KMS-11 (cell line): ENCODE measurements around the gene ABCG8.
A peak's percentile ranks its signal among the peaks of the same experiment; 100 is the strongest.

ENCODE experiments used
- H2AFZ ChIP-seq: fragments of 200-600 bp; sonication (generic); 2 replicates; pipeline ENCODE4 v1.6.1; 2016; ENCODE audit warnings: antibody characterized with exemption, mixed run types, low read depth
- H3K27ac ChIP-seq: fragments of 200-600 bp; sonication (generic); 2 replicates; pipeline ENCODE4 v1.6.1; 2016; ENCODE audit warnings: mild to moderate bottlenecking, mixed run types
- H3K27me3 ChIP-seq: fragments of 200-600 bp; sonication (generic); 2 replicates; pipeline ENCODE4 v1.6.1; 2017; ENCODE audit warnings: mild to moderate bottlenecking, low read depth, mixed run types, moderate library complexity; ENCODE audit not compliant: insufficient read depth
- H3K36me3 ChIP-seq: fragments of 200-600 bp; sonication (generic); 2 replicates; pipeline ENCODE4 v1.6.1; 2017; ENCODE audit warnings: mild to moderate bottlenecking, mixed run types; ENCODE audit not compliant: insufficient read depth
- H3K4me1 ChIP-seq: fragments of 200-600 bp; sonication (generic); 2 replicates; pipeline ENCODE4 v1.6.1; 2016; ENCODE audit warnings: mild to moderate bottlenecking, low read depth, mixed run types; ENCODE audit not compliant: poor library complexity, severe bottlenecking
- H3K4me2 ChIP-seq: fragments of 200-600 bp; sonication (generic); 2 replicates; pipeline ENCODE4 v1.7.0; 2016; ENCODE audit warnings: mild to moderate bottlenecking, mixed run types
- H3K4me3 ChIP-seq: fragments of 200-600 bp; sonication (generic); IDR thresholded peaks from 2 replicates; pipeline ENCODE4 v1.6.1; 2017; ENCODE audit warnings: low read depth, low read length, mixed read lengths; ENCODE audit not compliant: insufficient read depth
- H3K79me2 ChIP-seq: fragments of 200-600 bp; sonication (generic); 2 replicates; pipeline ENCODE4 v1.6.1; 2016; ENCODE audit warnings: low read depth, mixed run types; ENCODE audit not compliant: insufficient read depth
- H3K9ac ChIP-seq: fragments of 200-600 bp; sonication (generic); 2 replicates; pipeline ENCODE4 v1.6.1; 2016; ENCODE audit warnings: mild to moderate bottlenecking, mixed run types
- H4K20me1 ChIP-seq: fragments of 200-600 bp; sonication (generic); 2 replicates; pipeline ENCODE4 v1.6.1; 2016; ENCODE audit warnings: mild to moderate bottlenecking, mixed run types; ENCODE audit not compliant: insufficient read depth
- CTCF ChIP-seq: fragments of 200-600 bp; sonication (generic); conservative IDR thresholded peaks from 2 replicates; pipeline ENCODE4 v1.6.1; 2017; ENCODE audit warnings: low read depth, mild to moderate bottlenecking, antibody characterized with exemption, low read length, moderate library complexity, mixed read lengths

ABCG8 gene

DNA sequence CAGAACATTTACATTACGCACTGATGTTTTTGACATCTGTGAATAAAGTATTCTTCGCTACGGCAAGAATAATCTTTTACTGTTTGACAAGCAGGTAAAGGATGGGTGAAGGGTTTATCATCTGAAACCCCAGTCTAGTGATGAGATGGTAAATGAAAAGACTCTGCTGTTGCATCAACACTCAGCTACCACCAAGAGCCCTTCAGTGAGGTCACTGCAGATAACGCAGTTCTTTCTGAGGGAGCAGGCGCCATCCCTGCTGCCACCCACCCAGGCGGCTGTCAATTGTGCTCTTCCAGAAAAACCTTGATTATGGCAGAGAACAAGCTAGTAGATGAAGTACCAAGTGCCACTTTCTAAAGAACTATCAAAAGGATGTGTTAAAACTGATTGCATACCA is 58.7 kb downstream of the ABCG8 start:
- H3K36me3 ChIP-seq, result peaks cover 22% of the 10 kb centered on the region; the same call in 1 of the 2 replicates
- TF ChIP-seq CTCF, result no peak
- H3K27ac ChIP-seq, result no peak overlapping the region
- H3K4me2 ChIP-seq, result no peak overlapping the region
- no peaks in the 10 kb centered on the region for H3K79me2 ChIP-seq
- H4K20me1 ChIP-seq, result no peaks in the 10 kb centered on the region
- H3K4me3 ChIP-seq, result no peak overlapping the region
- no peaks in the 10 kb centered on the region for H3K27me3 ChIP-seq
- no peak overlapping the region for H2AFZ ChIP-seq
- no peaks in the 10 kb centered on the region for H3K4me1 ChIP-seq
- H3K9ac ChIP-seq, result no peak overlapping the region

DNA sequence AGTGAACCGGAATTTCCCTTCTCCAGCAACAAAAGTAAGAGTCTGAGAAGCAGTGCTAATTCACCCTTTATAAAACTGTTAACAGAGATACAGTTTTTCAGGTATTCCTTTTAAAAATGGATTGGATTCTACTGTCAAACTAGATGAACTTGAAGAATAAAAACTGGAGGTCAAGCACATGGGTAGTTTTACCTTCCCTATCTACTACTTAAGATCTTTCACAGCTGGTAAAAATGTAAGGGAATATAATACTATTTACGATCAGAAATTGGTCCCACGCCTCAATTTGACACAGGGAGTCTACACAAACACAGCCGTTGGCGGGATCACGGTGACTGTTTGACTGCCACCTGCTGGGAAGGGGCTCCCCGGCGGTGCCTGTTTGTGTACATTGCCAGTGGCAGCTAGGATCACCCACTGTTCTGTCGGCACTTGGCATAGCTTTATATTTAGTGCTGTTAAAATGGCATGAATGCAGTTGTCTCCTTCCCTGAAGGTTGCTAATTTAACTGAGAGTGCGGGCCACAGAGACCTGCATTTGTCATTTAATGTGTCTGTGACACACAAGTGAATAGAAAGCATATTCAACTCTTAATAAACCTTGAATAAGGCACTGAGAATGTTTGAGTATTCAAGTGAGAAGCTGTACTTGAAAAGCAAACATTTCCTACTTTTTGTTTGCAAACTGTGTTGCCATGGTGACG is 59.5 kb downstream of the ABCG8 start:
- TF ChIP-seq CTCF, result 0 out of 2 replicates have a peak, but pooled peaks have one; percentile 15
- H3K4me3 ChIP-seq, result no peak overlapping the region
- H3K4me2 ChIP-seq, result no peak overlapping the region
- peaks cover 16% of the 10 kb centered on the region; the same call in 1 of the 2 replicates for H3K36me3 ChIP-seq
- H3K27me3 ChIP-seq, result no peaks in the 10 kb centered on the region
- no peak overlapping the region for H2AFZ ChIP-seq
- no peak overlapping the region for H3K27ac ChIP-seq
- H3K79me2 ChIP-seq, result no peaks in the 10 kb centered on the region
- no peaks in the 10 kb centered on the region for H3K4me1 ChIP-seq
- no peak overlapping the region for H3K9ac ChIP-seq
- H4K20me1 ChIP-seq, result no peaks in the 10 kb centered on the region

- Histone ChIP-seq H3K27me3 (no peaks in the 10 kb centered on the region), H3K9ac (no peak overlapping the region), H3K4me2 (no peak overlapping the region), H3K4me1 (no peaks in the 10 kb centered on the region), H3K27ac (no peak overlapping the region), H3K36me3 (peaks cover 14% of the 10 kb centered on the region; the same call in 1 of the 2 replicates), H2AFZ (no peak overlapping the region), H4K20me1 (no peaks in the 10 kb centered on the region), H3K79me2 (no peaks in the 10 kb centered on the region), H3K4me3 (no peak overlapping the region)
- no peak for TF ChIP-seq CTCF
Observed at GRCh38 chr2:43898838-43899346, 60.1 kb downstream of the ABCG8 start.

GRCh38 chr2:43899589-43899988 is 60.8 kb downstream of the ABCG8 start:
- no peak overlapping the region for H3K9ac ChIP-seq
- H4K20me1 ChIP-seq, result no peaks in the 10 kb centered on the region
- H3K4me2 ChIP-seq, result no peak overlapping the region
- peaks cover 10% of the 10 kb centered on the region; the same call in 1 of the 2 replicates for H3K36me3 ChIP-seq
- H3K4me1 ChIP-seq, result no peaks in the 10 kb centered on the region
- H3K27ac ChIP-seq, result no peak overlapping the region
- H3K27me3 ChIP-seq, result no peaks in the 10 kb centered on the region
- TF ChIP-seq CTCF, result no peak
- H3K79me2 ChIP-seq, result no peaks in the 10 kb centered on the region
- no peak overlapping the region for H3K4me3 ChIP-seq
- no peak overlapping the region for H2AFZ ChIP-seq
